GM13977 (cell line): Measurements from ENCODE around the gene STXBP2.

Experiments used
- DNase-seq: peaks from one replicate; pipeline ENCODE4 v3.0.0; 2012; ENCODE audit warnings: low spot score
- in situ Hi-C: fragments of 300-500 bp; cut with MboI; formaldehyde crosslinking; loops from one replicate; pipeline ENCODE4 v1.12.0; 2022; ENCODE audit warnings: low sequenced_read_pairs, low pct_unique_long_range_greater_than_20kb, mixed read lengths, inconsistent platforms; ENCODE audit not compliant: unreplicated experiment
- TF ChIP-seq, protein P1 (sequence below): IDR thresholded peaks from 2 replicates; pipeline ENCODE4 v1.5.1; 2012; ENCODE audit warnings: mild to moderate bottlenecking, control low read depth; ENCODE audit not compliant: insufficient read depth; ENCODE audit errors: extremely low read depth, missing control alignments

Gene STXBP2

DNA sequence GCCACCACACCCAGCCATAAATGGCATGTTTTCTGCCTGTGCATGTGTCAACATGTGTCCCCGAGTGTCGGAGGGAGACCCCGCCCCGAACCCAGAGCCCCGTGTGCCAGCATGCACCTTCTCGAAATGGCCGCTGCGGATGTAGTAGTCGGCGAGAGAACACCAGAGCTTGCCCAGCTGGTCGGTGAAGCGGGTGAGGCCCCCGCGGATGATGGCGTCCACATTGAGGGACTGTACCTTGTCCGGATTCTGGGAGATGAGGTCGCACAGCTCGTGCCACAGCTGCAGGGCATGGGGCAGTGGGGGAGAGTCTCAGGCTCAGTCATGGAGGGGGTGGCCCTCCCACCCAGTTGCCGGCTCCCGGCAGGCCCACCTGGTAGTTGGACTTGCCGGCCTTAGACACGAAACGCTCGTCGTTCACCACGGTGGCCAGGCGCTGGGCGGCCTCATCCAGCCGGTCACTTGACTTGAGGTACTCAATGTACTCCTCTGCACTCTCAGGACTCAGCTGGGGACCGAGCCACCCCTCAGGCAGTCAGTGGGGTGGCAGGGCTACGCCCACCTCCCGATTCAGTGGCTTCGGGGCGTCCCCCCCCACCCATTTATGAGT is 11.0 kb upstream of the STXBP2 start:
- in situ Hi-C loops = no loop called here
- DNase-seq = no peak
- TF ChIP-seq, protein P1, sequence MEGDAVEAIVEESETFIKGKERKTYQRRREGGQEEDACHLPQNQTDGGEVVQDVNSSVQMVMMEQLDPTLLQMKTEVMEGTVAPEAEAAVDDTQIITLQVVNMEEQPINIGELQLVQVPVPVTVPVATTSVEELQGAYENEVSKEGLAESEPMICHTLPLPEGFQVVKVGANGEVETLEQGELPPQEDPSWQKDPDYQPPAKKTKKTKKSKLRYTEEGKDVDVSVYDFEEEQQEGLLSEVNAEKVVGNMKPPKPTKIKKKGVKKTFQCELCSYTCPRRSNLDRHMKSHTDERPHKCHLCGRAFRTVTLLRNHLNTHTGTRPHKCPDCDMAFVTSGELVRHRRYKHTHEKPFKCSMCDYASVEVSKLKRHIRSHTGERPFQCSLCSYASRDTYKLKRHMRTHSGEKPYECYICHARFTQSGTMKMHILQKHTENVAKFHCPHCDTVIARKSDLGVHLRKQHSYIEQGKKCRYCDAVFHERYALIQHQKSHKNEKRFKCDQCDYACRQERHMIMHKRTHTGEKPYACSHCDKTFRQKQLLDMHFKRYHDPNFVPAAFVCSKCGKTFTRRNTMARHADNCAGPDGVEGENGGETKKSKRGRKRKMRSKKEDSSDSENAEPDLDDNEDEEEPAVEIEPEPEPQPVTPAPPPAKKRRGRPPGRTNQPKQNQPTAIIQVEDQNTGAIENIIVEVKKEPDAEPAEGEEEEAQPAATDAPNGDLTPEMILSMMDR = no peak

GRCh38 chr19:7627166-7627565 is 9.7 kb upstream of the STXBP2 start:
- in situ Hi-C loops = no loop called here
- no peak for DNase-seq
- TF ChIP-seq, protein P1 = no peak

- TF ChIP-seq, protein P1 = no peak
- in situ Hi-C loops = no loop called here
- DNase-seq = no peak
These were observed 8.2 kb upstream of the STXBP2 start for GRCh38 chr19:7628589-7629311.

- TF ChIP-seq, protein P1 = no peak
These were observed 7.4 kb upstream of the STXBP2 start, which contains the start of the genes PET100 and XAB2 for GRCh38 chr19:7629347-7630054. PET100 (plus strand) TSS chr19:7629793; CDS start chr19:7629834, 41 bp downstream. XAB2 (minus strand) TSS chr19:7629545; CDS start chr19:7629527, 18 bp downstream.

DNA sequence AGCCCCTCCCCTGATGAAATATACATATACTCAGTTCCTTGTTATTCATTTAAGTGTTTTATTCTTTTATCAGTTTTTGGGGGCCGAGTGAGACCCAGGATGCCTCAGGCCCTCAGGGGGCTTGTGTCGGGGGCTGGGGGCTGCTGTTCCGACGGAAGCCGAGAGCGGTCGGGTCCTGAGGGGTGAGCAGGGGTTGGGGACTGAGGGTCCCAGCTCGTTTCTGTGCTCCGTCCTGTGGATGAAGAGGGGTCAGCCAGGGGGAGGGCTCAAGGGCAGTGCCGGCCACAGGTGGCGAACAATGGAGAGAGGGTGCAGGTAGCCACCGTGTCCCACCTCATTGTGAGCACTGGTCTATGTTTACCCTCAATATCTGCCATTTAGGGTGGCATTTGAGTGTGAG is 5.3 kb upstream of the STXBP2 start:
- no peak for DNase-seq
- TF ChIP-seq, protein P1 = no peak
- in situ Hi-C loops = no loop called here

More at GRCh38 chr19:7629347-7630054, 7.4 kb upstream of the STXBP2 start, which contains the start of the genes PET100 and XAB2:
- in situ Hi-C loops = no loop called here
- DNase-seq = peak; percentile 100

DNA sequence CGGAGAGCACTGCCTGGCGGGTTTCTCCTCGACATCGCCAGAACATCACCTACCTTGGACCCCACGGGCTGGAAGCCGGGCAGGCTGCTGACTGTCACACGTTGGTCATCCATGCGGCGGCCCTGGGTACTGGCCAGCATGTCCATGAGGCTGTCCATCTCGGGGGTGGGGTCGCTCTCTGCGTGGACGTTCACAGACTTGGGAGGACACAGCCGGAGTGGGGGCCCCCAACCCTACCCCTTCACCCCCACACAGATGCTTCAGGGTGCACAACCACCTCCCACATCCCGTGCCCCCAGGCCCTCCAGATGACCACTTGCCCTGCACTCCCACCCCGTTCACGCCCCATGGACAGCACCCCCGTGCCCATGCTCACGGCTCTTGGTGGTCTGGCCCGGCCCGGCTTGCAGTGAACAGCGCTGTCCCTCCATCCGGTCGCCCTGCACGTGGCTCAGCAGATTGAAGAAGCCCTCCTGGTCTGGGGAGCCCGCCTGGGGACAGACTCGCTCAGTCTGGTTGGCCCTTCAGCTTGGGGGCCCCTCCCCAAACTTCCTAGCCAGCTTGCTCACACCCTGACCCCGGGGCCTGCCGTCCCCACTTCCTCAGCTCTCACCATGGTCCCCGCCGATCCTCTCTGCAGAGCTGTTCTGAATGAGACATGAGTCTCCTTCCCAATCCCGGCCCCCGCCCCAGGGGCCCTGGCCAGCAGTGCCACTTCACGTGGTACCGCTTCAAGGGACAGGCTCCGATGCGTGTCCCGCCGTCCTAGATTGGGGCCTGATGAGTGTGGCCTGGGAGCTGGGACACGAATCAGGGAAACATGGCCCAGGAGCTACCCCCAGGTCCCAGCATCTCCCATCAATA is 4.3 kb upstream of the STXBP2 start:
- TF ChIP-seq, protein P1 = no peak
- no peak for DNase-seq
- in situ Hi-C loops = no loop called here
